OCI-LY1 (cell line): ENCODE results near the gene PKIB.

ENCODE experiments used
- H2AFZ ChIP-seq: fragments of 200-600 bp; sonication (generic), shearing (Covaris generic); 2 replicates; pipeline ENCODE4 v1.6.0; 2014; ENCODE audit warnings: antibody characterized with exemption, mild to moderate bottlenecking, low read length
- H3F3A ChIP-seq: fragments of 200-600 bp; sonication (generic), shearing (Covaris generic); 2 replicates; pipeline ENCODE4 v1.6.0; 2014; ENCODE audit warnings: mild to moderate bottlenecking, antibody characterized with exemption, low read length, moderate library complexity; ENCODE audit not compliant: insufficient read depth
- H3K27ac ChIP-seq: fragments of 200-600 bp; sonication (generic); 2 replicates; pipeline ENCODE4 v1.5.1; 2014; ENCODE audit warnings: low read length, mixed run types, mild to moderate bottlenecking, low read depth; ENCODE audit not compliant: poor library complexity, severe bottlenecking
- H3K27me3 ChIP-seq: fragments of 200-600 bp; sonication (generic); 2 replicates; pipeline ENCODE4 v1.6.0; 2014; ENCODE audit warnings: antibody characterized with exemption, mild to moderate bottlenecking, low read length, moderate library complexity; ENCODE audit not compliant: insufficient read depth
- H3K36me3 ChIP-seq: fragments of 200-600 bp; sonication (generic); 2 replicates; pipeline ENCODE4 v1.6.1; 2014; ENCODE audit warnings: mild to moderate bottlenecking, antibody characterized with exemption, low read length, moderate library complexity, mixed read lengths; ENCODE audit not compliant: insufficient read depth
- H3K4me1 ChIP-seq: fragments of 200-600 bp; sonication (generic); 2 replicates; pipeline ENCODE4 v1.5.1; 2014; ENCODE audit warnings: mild to moderate bottlenecking, low read length, moderate library complexity; ENCODE audit not compliant: insufficient read depth, severe bottlenecking
- H3K4me2 ChIP-seq: fragments of 200-600 bp; sonication (generic), shearing (Covaris generic); 2 replicates; pipeline ENCODE4 v1.6.1; 2014; ENCODE audit warnings: low read length
- H3K4me3 ChIP-seq: fragments of 200-600 bp; sonication (generic); 2 replicates; pipeline ENCODE4 v1.5.1; 2014; ENCODE audit warnings: low read length, low read depth, mild to moderate bottlenecking, mixed read lengths; ENCODE audit not compliant: poor library complexity, severe bottlenecking
- H3K79me2 ChIP-seq: fragments of 200-600 bp; shearing (Covaris generic); 2 replicates; pipeline ENCODE4 v1.6.1; 2016; ENCODE audit warnings: mixed run types, low read length, mixed read lengths; ENCODE audit not compliant: insufficient read depth
- H3K9ac ChIP-seq: fragments of 200-600 bp; sonication (generic), shearing (Covaris generic); 2 replicates; pipeline ENCODE4 v1.6.1; 2014; ENCODE audit warnings: mild to moderate bottlenecking, low read length, mixed read lengths
- H3K9me2 ChIP-seq: fragments of 200-600 bp; sonication (generic), shearing (Covaris generic); 2 replicates; pipeline ENCODE4 v1.6.1; 2014; ENCODE audit warnings: low read depth, mild to moderate bottlenecking, low read length, mixed read lengths
- H3K9me3 ChIP-seq: fragments of 200-600 bp; shearing (Covaris generic); 2 replicates; pipeline ENCODE4 v1.6.1; 2014; ENCODE audit warnings: low read length, mixed read lengths
- H4K20me1 ChIP-seq: fragments of 200-600 bp; sonication (generic), shearing (Covaris generic); 2 replicates; pipeline ENCODE4 v1.6.0; 2016; ENCODE audit warnings: mild to moderate bottlenecking, low read length; ENCODE audit not compliant: insufficient read depth
- EZH2 ChIP-seq: fragments of 200-600 bp; sonication (generic), shearing (Covaris generic); IDR thresholded peaks from 2 replicates; pipeline ENCODE4 v1.8.0; 2017; ENCODE audit warnings: borderline replicate concordance, mixed run types, mild to moderate bottlenecking, antibody characterized with exemption, low read length, moderate library complexity, mixed read lengths
- TF ChIP-seq, protein P1 (sequence below): fragments of 200-600 bp; sonication (generic), shearing (Covaris generic); IDR thresholded peaks from 2 replicates; pipeline ENCODE4 v1.5.1; 2017; ENCODE audit warnings: mild to moderate bottlenecking, antibody characterized with exemption, low read length, moderate library complexity, mixed read lengths

The PKIB gene

DNA sequence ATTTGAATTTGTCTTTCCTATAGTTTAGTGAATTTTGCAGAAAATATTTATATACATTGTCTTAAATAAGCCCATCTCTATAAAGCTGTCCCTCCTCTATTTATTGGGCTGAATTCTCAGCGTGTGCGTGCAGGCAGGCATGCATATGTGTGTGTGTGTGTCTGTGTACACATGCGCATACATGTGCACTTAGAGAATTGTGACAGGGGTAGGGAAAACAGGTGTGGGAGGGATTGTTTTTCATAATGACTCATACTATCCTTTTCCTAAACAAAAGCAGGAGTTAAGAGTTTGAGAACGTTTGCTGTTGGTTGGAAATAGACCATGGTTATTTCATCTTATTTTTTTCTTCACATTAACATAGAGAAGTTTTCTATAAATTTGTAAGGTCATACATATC is 126.0 kb downstream of the PKIB start:
- Histone ChIP-seq H3K27ac (no peak overlapping the region), H3K4me2 (no peak overlapping the region), H3K4me3 (no peak overlapping the region), H3K36me3 (no peaks in the 10 kb centered on the region), H3K9ac (no peak overlapping the region), H2AFZ (no peak overlapping the region), H3K9me2 (no peaks in the 10 kb centered on the region), H4K20me1 (no peaks in the 10 kb centered on the region), H3K27me3 (no peaks in the 10 kb centered on the region), H3K9me3 (no peaks in the 10 kb centered on the region; the same call in 1 of the 2 replicates), H3K79me2 (no peaks in the 10 kb centered on the region), H3F3A (no peaks in the 10 kb centered on the region), H3K4me1 (no peaks in the 10 kb centered on the region)
- TF ChIP-seq, protein P1, sequence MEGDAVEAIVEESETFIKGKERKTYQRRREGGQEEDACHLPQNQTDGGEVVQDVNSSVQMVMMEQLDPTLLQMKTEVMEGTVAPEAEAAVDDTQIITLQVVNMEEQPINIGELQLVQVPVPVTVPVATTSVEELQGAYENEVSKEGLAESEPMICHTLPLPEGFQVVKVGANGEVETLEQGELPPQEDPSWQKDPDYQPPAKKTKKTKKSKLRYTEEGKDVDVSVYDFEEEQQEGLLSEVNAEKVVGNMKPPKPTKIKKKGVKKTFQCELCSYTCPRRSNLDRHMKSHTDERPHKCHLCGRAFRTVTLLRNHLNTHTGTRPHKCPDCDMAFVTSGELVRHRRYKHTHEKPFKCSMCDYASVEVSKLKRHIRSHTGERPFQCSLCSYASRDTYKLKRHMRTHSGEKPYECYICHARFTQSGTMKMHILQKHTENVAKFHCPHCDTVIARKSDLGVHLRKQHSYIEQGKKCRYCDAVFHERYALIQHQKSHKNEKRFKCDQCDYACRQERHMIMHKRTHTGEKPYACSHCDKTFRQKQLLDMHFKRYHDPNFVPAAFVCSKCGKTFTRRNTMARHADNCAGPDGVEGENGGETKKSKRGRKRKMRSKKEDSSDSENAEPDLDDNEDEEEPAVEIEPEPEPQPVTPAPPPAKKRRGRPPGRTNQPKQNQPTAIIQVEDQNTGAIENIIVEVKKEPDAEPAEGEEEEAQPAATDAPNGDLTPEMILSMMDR = no peak
- no peak for TF ChIP-seq EZH2

DNA sequence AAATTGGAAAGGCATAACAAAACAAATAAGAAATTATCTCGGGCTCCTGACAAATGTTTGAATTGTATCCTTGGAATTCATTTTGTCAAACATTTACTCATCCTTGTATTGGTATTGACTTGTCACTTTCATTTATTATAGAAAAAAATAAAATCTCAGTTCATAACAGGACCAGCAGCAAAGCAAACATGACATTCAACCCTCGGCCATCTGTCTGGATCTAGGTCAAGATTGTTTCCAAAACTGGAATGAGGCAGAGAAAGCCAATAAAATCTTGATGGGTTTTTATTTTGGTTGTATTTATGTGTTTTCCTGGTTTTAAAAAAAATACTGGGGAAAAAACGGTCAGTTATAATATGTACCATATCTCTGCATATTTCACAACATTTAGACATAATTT is 126.4 kb downstream of the PKIB start:
- Histone ChIP-seq H3K9me2 (no peaks in the 10 kb centered on the region), H3K79me2 (no peaks in the 10 kb centered on the region), H3K4me2 (no peak overlapping the region), H3K27me3 (no peaks in the 10 kb centered on the region), H3K4me1 (no peaks in the 10 kb centered on the region), H3K9ac (no peak overlapping the region), H3K27ac (no peak overlapping the region), H3F3A (no peaks in the 10 kb centered on the region), H3K4me3 (no peak overlapping the region), H3K9me3 (no peaks in the 10 kb centered on the region; the same call in 1 of the 2 replicates), H4K20me1 (no peaks in the 10 kb centered on the region), H2AFZ (no peak overlapping the region), H3K36me3 (no peaks in the 10 kb centered on the region)
- TF ChIP-seq, protein P1 = no peak
- TF ChIP-seq EZH2 = no peak

DNA sequence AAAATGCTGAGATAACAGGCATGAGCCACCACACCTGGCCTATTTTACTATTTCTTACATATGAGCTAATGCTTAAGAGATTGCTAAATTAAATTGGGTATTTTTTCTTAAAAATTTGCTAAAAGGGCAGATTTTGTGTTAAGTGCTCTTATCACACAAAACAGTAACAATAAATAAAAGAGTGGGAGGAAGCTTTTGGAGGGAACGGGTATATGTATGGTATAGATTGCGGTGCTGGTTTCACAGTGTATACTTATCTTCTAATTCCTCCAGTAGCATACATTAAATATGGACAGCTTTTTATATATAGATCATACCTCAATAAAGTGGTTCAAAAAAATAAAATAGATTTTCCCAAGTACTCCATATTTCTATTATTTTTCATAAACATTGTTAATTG is 129.9 kb downstream of the PKIB start:
- Histone ChIP-seq H4K20me1 (no peaks in the 10 kb centered on the region), H3K36me3 (no peaks in the 10 kb centered on the region), H3K27ac (no peak overlapping the region), H3K4me2 (no peak overlapping the region), H3K4me3 (no peak overlapping the region), H3K9me2 (no peaks in the 10 kb centered on the region), H2AFZ (no peak overlapping the region), H3K9ac (no peak overlapping the region), H3K27me3 (no peaks in the 10 kb centered on the region), H3F3A (no peaks in the 10 kb centered on the region), H3K79me2 (no peaks in the 10 kb centered on the region), H3K9me3 (no peaks in the 10 kb centered on the region; the same call in 1 of the 2 replicates), H3K4me1 (no peaks in the 10 kb centered on the region)
- no peak for TF ChIP-seq EZH2
- TF ChIP-seq, protein P1 = no peak
